Activated CD4-positive, alpha-beta T cell treated with anti-CD3 and anti-CD28 coated beads, Interleukin-2, amount 10 ng/mL, durations not matched to agents 24 days and 14 days (primary cell): Measurements from ENCODE around the gene RAB40C. TPM values are rescaled to one million over a fixed set of nuclear protein-coding genes. Genes with fewer than 3 reads are reported as not detected.

Source experiments
- total RNA-seq: library from RNA; stranded (reverse); gene quantifications from 2 replicates; pipeline ENCODE4 v1.2.3, GENCODE V29; 2022

Gene RAB40C
- total RNA-seq, 1 donor from 2014 or later = 16.5 TPM

Other genes starting within 250 kb of the RAB40C start
- gene AXIN1, start 237.3 kb upstream of the RAB40C start, total RNA-seq = 26.7 and 27.9 TPM in 2 replicates
- gene MRPL28, start 219.5 kb upstream of the RAB40C start, total RNA-seq = 106 and 109 TPM in 2 replicates
- gene PGAP6, start 208.1 kb upstream of the RAB40C start, total RNA-seq = 34.1 and 37.8 TPM in 2 replicates
- 64.3 and 64.8 TPM in 2 replicates for gene NME4, start 192.9 kb upstream of the RAB40C start, total RNA-seq
- gene DECR2, start 188.2 kb upstream of the RAB40C start, total RNA-seq = 17.6 and 18.5 TPM in 2 replicates
- gene RAB11FIP3, start 164.4 kb upstream of the RAB40C start, total RNA-seq = 40.2 and 40.5 TPM in 2 replicates
- 121 and 124 TPM in 2 replicates for gene CAPN15, start 62.4 kb upstream of the RAB40C start, total RNA-seq
- gene PRR35, start 29.7 kb upstream of the RAB40C start, total RNA-seq = not detected in 2 replicates
- 1.1 TPM in 2 replicates for gene NHLRC4, start 23.1 kb upstream of the RAB40C start, total RNA-seq
- gene PIGQ, start 20.1 kb upstream of the RAB40C start, total RNA-seq = 43.2 and 50.3 TPM in 2 replicates
- 0.44 and 0.45 TPM in 2 replicates for gene WFIKKN1, start 40.9 kb downstream of the RAB40C start, total RNA-seq
- gene METTL26, start 46.2 kb downstream of the RAB40C start, total RNA-seq = 146 and 153 TPM in 2 replicates
- gene MCRIP2, start 51.8 kb downstream of the RAB40C start, total RNA-seq = 71.2 and 73.0 TPM in 2 replicates
- 99.9 and 111 TPM in 2 replicates for gene WDR90, start 59.3 kb downstream of the RAB40C start, total RNA-seq
- gene RHOT2, start 78.1 kb downstream of the RAB40C start, total RNA-seq = 172 and 183 TPM in 2 replicates
- 1.1 and 1.2 TPM in 2 replicates for gene RHBDL1, start 85.6 kb downstream of the RAB40C start, total RNA-seq
- 90.2 and 93.8 TPM in 2 replicates for gene STUB1, start 90.3 kb downstream of the RAB40C start, total RNA-seq
- 60.3 and 61.1 TPM in 2 replicates for gene JMJD8, start 94.3 kb downstream of the RAB40C start, total RNA-seq
- gene WDR24, start 100.3 kb downstream of the RAB40C start, total RNA-seq = 22.4 and 24.1 TPM in 2 replicates
- 6.4 and 6.8 TPM in 2 replicates for gene FBXL16, start 115.7 kb downstream of the RAB40C start, total RNA-seq
- gene METRN, start 125.1 kb downstream of the RAB40C start, total RNA-seq = 27.7 and 30.2 TPM in 2 replicates
- 38.5 and 56.3 TPM in 2 replicates for gene ANTKMT, start 131.1 kb downstream of the RAB40C start, total RNA-seq
- gene CCDC78, start 136.4 kb downstream of the RAB40C start, total RNA-seq = 6.9 and 8.0 TPM in 2 replicates
- gene HAGHL, start 137.0 kb downstream of the RAB40C start, total RNA-seq = 13.1 and 20.9 TPM in 2 replicates
- gene CIAO3, start 150.9 kb downstream of the RAB40C start, total RNA-seq = 39.5 and 42.5 TPM in 2 replicates
- not detected in 2 replicates for gene MSLN, start 170.7 kb downstream of the RAB40C start, total RNA-seq
- gene RPUSD1, start 198.3 kb downstream of the RAB40C start, total RNA-seq = 43.9 and 45.0 TPM in 2 replicates
- gene CHTF18, start 198.6 kb downstream of the RAB40C start, total RNA-seq = 141 and 147 TPM in 2 replicates
- gene GNG13, start 210.7 kb downstream of the RAB40C start, total RNA-seq = not detected in 2 replicates